Posterior cingulate gyrus (tissue), 11 donors: ENCODE data around the gene EML6.
A peak's percentile ranks its signal among the peaks of the same experiment; 100 is the strongest.

Experiments
- DNase-seq, 10 donors: peaks; one replicate each; pipeline versions ENCODE4 v3.0.0 to v3.0.0-alpha.2; 2020 to 2021; ENCODE audit warnings: mixed read lengths in 3 of 10
- intact Hi-C: fragments of 100-400 bp; cut with DNase I; formaldehyde crosslinking; loops from one replicate; pipeline ENCODE4 v1.15.1; 2023

Gene EML6

GRCh38 chr2:55009277-55010060 is 286.0 kb downstream of the EML6 start:
- no peak for DNase-seq

GRCh38 chr2:55010149-55010591 is 286.7 kb downstream of the EML6 start:
- DNase-seq = peak in 9 of 10 donors; percentile 27 to 90 (median 54)
- intact Hi-C loops = loop anchor here (5.0 kb wide), 1 partner anchor 108 kb away; no protein-coding TSS in a partner anchor

More at GRCh38 chr2:55009277-55010060, 286.0 kb downstream of the EML6 start:
- intact Hi-C loops = loop anchor here (2.0 to 5.0 kb wide), 2 partner anchors 107 to 283 kb away; no protein-coding TSS in a partner anchor

- no peak for DNase-seq
- intact Hi-C loops = loop anchor here (5.0 kb wide), 1 partner anchor 109 kb away; no protein-coding TSS in a partner anchor
These were observed 287.5 kb downstream of the EML6 start for GRCh38 chr2:55010915-55011314.

GRCh38 chr2:55011831-55012671 is 288.6 kb downstream of the EML6 start:
- no peak for DNase-seq
- intact Hi-C loops = loop anchor here (5.0 kb wide), 1 partner anchor 110 kb away; no protein-coding TSS in a partner anchor

GRCh38 chr2:55012672-55013484 is 289.4 kb downstream of the EML6 start:
- intact Hi-C loops = loop anchor here (5.0 kb wide), 1 partner anchor 111 kb away; no protein-coding TSS in a partner anchor
- DNase-seq = no peak

- intact Hi-C loops = loop anchor here (2.0 to 5.0 kb wide), 2 partner anchors 112 to 161 kb away; no protein-coding TSS in a partner anchor
- DNase-seq = no peak
These were observed 290.5 kb downstream of the EML6 start for GRCh38 chr2:55013936-55014335.

- intact Hi-C loops = loop anchor here (2.0 to 5.0 kb wide), 2 partner anchors 113 to 160 kb away; no protein-coding TSS in a partner anchor
- DNase-seq = peak in 6 of 10 donors; percentile 29 to 84 (median 42)
These were observed 291.8 kb downstream of the EML6 start for GRCh38 chr2:55014962-55015939.

GRCh38 chr2:55017428-55017827 is 294.0 kb downstream of the EML6 start:
- DNase-seq = no peak
- intact Hi-C loops = loop anchor here (2.0 kb wide), 1 partner anchor 27 kb away; no protein-coding TSS in a partner anchor

GRCh38 chr2:55017880-55018279 is 294.4 kb downstream of the EML6 start:
- DNase-seq = no peak
- intact Hi-C loops = loop anchor here (2.0 kb wide), 1 partner anchor 27 kb away; no protein-coding TSS in a partner anchor

- intact Hi-C loops = no loop called here
These were observed 295.2 kb downstream of the EML6 start for GRCh38 chr2:55018619-55019018.

GRCh38 chr2:55019526-55020258 is 296.2 kb downstream of the EML6 start:
- no peak for DNase-seq
- intact Hi-C loops = no loop called here

More at GRCh38 chr2:55018619-55019018, 295.2 kb downstream of the EML6 start:
- DNase-seq = no peak
